ENCODE data around the gene SCGB1D1. TPM values are rescaled to one million over a fixed set of nuclear protein-coding genes. Genes with fewer than 3 reads are reported as not detected.

SCGB1D1 gene, protein sequence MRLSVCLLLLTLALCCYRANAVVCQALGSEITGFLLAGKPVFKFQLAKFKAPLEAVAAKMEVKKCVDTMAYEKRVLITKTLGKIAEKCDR
- total RNA-seq: not detected in 2 replicates

DNA sequence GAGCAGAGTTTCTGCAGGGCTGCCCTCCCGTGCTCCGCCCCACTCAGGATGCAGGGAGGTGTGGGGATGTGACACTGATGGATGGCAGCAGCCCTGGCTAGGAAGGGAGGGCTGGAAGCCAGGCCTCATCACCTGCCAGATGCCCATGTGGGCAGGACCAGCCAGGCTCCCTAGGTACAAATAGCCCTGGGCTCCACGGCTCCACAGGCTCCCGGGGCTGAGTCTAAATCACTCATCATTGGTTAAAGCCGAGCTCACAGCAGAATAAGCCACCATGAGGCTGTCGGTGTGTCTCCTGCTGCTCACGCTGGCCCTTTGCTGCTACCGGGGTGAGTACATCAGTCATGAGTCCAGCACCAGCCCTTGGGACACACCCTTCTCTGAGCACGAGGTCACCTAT is at the start of gene SCGB1D1:
TSS of gene SCGB1D1 (plus strand) at position 206 of the 400 bp plus-strand sequence. CDS start at position 275, 69 bp downstream.

DNA sequence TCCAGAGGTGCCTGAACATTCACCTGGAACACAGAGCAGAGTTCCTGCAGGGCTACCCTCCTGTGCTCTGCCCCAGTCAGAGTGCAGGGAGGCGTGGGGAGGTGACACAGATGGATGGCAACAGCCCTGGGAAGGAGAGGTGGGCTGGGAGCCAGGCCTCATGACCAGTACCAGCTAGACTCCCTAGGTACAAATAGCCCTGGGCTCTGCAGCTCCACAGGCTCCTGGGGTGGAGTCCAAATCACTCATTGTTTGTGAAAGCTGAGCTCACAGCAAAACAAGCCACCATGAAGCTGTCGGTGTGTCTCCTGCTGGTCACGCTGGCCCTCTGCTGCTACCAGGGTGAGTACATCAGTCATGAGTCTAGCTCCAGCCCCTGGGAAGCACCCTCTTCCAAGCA is 52.0 kb downstream of the SCGB1D1 start, which contains the start of gene SCGB1D2:
TSS of gene SCGB1D2 (plus strand) at position 219 of the 400 bp plus-strand sequence. CDS start at position 288, 69 bp downstream.

Other genes with a start within 250 kb of the SCGB1D1 start
- gene BEST1, start 239.9 kb upstream of the SCGB1D1 start, total RNA-seq: 2.3 and 2.6 TPM in 2 replicates
- gene FTH1, start 222.6 kb upstream of the SCGB1D1 start, total RNA-seq: 964 and 1,172 TPM in 2 replicates
- gene INCENP, start 66.2 kb upstream of the SCGB1D1 start, total RNA-seq: 23.9 and 39.3 TPM in 2 replicates
- not detected in 2 replicates for gene SCGB2A1, start 18.5 kb downstream of the SCGB1D1 start, total RNA-seq
- gene SCGB1D2, start 52.0 kb downstream of the SCGB1D1 start, total RNA-seq: not detected in 2 replicates
- gene SCGB2A2, start 79.9 kb downstream of the SCGB1D1 start, total RNA-seq: not detected in 2 replicates
- not detected in 2 replicates for gene SCGB1D4, start 108.9 kb downstream of the SCGB1D1 start, total RNA-seq
- gene ASRGL1, start 147.2 kb downstream of the SCGB1D1 start, total RNA-seq: 1.8 TPM in 1 of 2 replicates, not detected in the other
- gene SCGB1A1, start 228.8 kb downstream of the SCGB1D1 start, total RNA-seq: not detected in 2 replicates

Data from epithelial cell of alveolus of lung (primary cell).